H4 (cell line): Measurements from ENCODE around the gene MGME1. TPM values are rescaled to one million over a fixed set of nuclear protein-coding genes. Genes with fewer than 3 reads are reported as not detected.

Experiments
- DNase-seq: peaks from one replicate; pipeline ENCODE4 v3.0.0-alpha.2; 2015; ENCODE audit warnings: low spot score
- total RNA-seq: library from RNA; depleted of rRNA; stranded (reverse); fragments of >200 nt; shearing (Covaris generic); gene quantifications from 2 replicates; pipeline ENCODE4 v1.2.3, GENCODE V29; 2014

Gene MGME1
- total RNA-seq, 1 experiment from 2014 or later, result 12.0 TPM

- no peak for DNase-seq
These were observed 28.4 kb upstream of the MGME1 start for GRCh38 chr20:17940224-17940971.

GRCh38 chr20:17941087-17941825 is 27.6 kb upstream of the MGME1 start:
- no peak for DNase-seq

GRCh38 chr20:17941826-17942196 is 27.0 kb upstream of the MGME1 start:
- DNase-seq, result no peak

- no peak for DNase-seq
These were observed 25.5 kb upstream of the MGME1 start for GRCh38 chr20:17943343-17943742.

- DNase-seq, result no peak
These were observed 23.9 kb upstream of the MGME1 start for GRCh38 chr20:17944854-17945474.

- DNase-seq, result no peak
These were observed 22.8 kb upstream of the MGME1 start for GRCh38 chr20:17946040-17946439.

- DNase-seq, result no peak
These were observed 22.0 kb upstream of the MGME1 start for GRCh38 chr20:17946572-17947473.

GRCh38 chr20:17947474-17947815 is 21.4 kb upstream of the MGME1 start:
- DNase-seq, result no peak

GRCh38 chr20:17948442-17948841 is 20.4 kb upstream of the MGME1 start:
- no peak for DNase-seq

GRCh38 chr20:17949899-17950298 is 18.9 kb upstream of the MGME1 start:
- DNase-seq, result no peak

GRCh38 chr20:17950670-17951069 is 18.1 kb upstream of the MGME1 start:
- no peak for DNase-seq

- DNase-seq, result no peak
These were observed 17.5 kb upstream of the MGME1 start for GRCh38 chr20:17951323-17951722.

- DNase-seq, result no peak
These were observed 15.8 kb upstream of the MGME1 start for GRCh38 chr20:17952692-17953684.

GRCh38 chr20:17953935-17954334 is 14.9 kb upstream of the MGME1 start:
- DNase-seq, result no peak

GRCh38 chr20:17955302-17955701 is 13.5 kb upstream of the MGME1 start:
- no peak for DNase-seq

GRCh38 chr20:17956099-17956685 is 12.6 kb upstream of the MGME1 start:
- no peak for DNase-seq

GRCh38 chr20:17957505-17958363 is 11.1 kb upstream of the MGME1 start:
- no peak for DNase-seq

- DNase-seq, result no peak
These were observed 10.2 kb upstream of the MGME1 start for GRCh38 chr20:17958373-17959256.
